Fibroblast of lung (primary cell): ENCODE results near the gene COA1. TPM values are rescaled to one million over a fixed set of nuclear protein-coding genes. Genes with fewer than 3 reads are reported as not detected.

ENCODE experiments used
- DNase-seq, 2 donors: peaks; one replicate each; pipeline versions ENCODE4 v3.0.0 to v3.0.0-alpha.2; 2010; ENCODE audit warnings: low read depth in 2 of 2
- H2AFZ ChIP-seq: 2 replicates; pipeline ENCODE4 v1.5.1; 2012; ENCODE audit warnings: low read length, control low read depth, inconsistent platforms
- H3K27ac ChIP-seq: 2 replicates; pipeline ENCODE4 v1.5.1; 2011; ENCODE audit warnings: low read length, control low read depth; ENCODE audit not compliant: insufficient read depth
- H3K27me3 ChIP-seq: 2 replicates; pipeline ENCODE4 v1.5.1; 2011; ENCODE audit warnings: mild to moderate bottlenecking, low read length; ENCODE audit not compliant: control insufficient read depth, insufficient read depth
- H3K36me3 ChIP-seq: 2 replicates; pipeline ENCODE4 v1.5.1; 2011; ENCODE audit warnings: low read length; ENCODE audit not compliant: control insufficient read depth, insufficient read depth
- H3K4me1 ChIP-seq: 2 replicates; pipeline ENCODE4 v1.5.1; 2011; ENCODE audit warnings: low read length; ENCODE audit not compliant: control insufficient read depth, insufficient read depth; ENCODE audit errors: extremely low read depth
- H3K4me2 ChIP-seq: 2 replicates; pipeline ENCODE4 v1.5.1; 2011; ENCODE audit warnings: low read length, control low read depth; ENCODE audit not compliant: insufficient read depth; ENCODE audit errors: extremely low read depth
- H3K4me3 ChIP-seq, 4 experiments: fragments of 200-600 bp in 1 of 4; sonication (generic) in 1 of 4; replicated peaks in 1 of 4; 2 replicates each; pipeline ENCODE4 v1.5.1; 2011 to 2016; ENCODE audit warnings: low read length in 4 of 4, low read depth in 3 of 4, mild to moderate bottlenecking in 3 of 4, control low read depth in 2 of 4, inconsistent platforms in 1 of 4, mixed read lengths in 1 of 4; ENCODE audit not compliant: insufficient read depth in 1 of 4; ENCODE audit errors: control extremely low read depth in 1 of 4
- H3K79me2 ChIP-seq: 2 replicates; pipeline ENCODE4 v1.5.1; 2012; ENCODE audit warnings: mild to moderate bottlenecking, low read length, inconsistent platforms; ENCODE audit not compliant: control insufficient read depth, insufficient read depth
- H3K9ac ChIP-seq: 2 replicates; pipeline ENCODE4 v1.5.1; 2011; ENCODE audit warnings: mild to moderate bottlenecking, low read length, control low read depth; ENCODE audit not compliant: insufficient read depth
- H3K9me3 ChIP-seq: 2 replicates; pipeline ENCODE4 v1.5.1; 2012; ENCODE audit warnings: low read depth, low read length; ENCODE audit not compliant: control insufficient read depth, insufficient read depth
- H4K20me1 ChIP-seq: 2 replicates; pipeline ENCODE4 v1.5.1; 2011; ENCODE audit warnings: low read length; ENCODE audit not compliant: control insufficient read depth, insufficient read depth; ENCODE audit errors: extremely low read depth
- CTCF ChIP-seq, 2 donors: IDR thresholded peaks in 1 of 2; conservative IDR thresholded peaks in 1 of 2; 1 replicate in 1 of 2; 2 replicates in 1 of 2; pipeline ENCODE4 v1.5.1; 2011 to 2012; ENCODE audit warnings: low read length in 2 of 2, control low read depth in 1 of 2, inconsistent platforms in 1 of 2, low read depth in 1 of 2, mild to moderate bottlenecking in 1 of 2
- EZH2 ChIP-seq: IDR thresholded peaks from 2 replicates; pipeline ENCODE4 v1.5.1; 2012; ENCODE audit warnings: low read length, control low read depth, mild to moderate bottlenecking; ENCODE audit errors: missing control alignments
- polyA plus RNA-seq, 2 donors: library from polyadenylated mRNA; depleted of rRNA in 1 of 2; stranded (reverse) in 1 of 2; unstranded in 1 of 2; fragments of >200 nt; gene quantifications; 2 replicates each; pipeline ENCODE4 v1.2.1, GENCODE V29; 2011 to 2012; ENCODE audit warnings: missing spikeins in 1 of 2
- total RNA-seq: library from RNA; depleted of rRNA; stranded (reverse); fragments of >200 nt; gene quantifications from 2 replicates; pipeline ENCODE4 v1.2.1, GENCODE V29; 2014

Gene COA1
- total and polyA plus RNA-seq, 2 donors (not counting 1 experiment from before 2014, with no cell fraction given): 28.8 to 39.6 TPM

DNA sequence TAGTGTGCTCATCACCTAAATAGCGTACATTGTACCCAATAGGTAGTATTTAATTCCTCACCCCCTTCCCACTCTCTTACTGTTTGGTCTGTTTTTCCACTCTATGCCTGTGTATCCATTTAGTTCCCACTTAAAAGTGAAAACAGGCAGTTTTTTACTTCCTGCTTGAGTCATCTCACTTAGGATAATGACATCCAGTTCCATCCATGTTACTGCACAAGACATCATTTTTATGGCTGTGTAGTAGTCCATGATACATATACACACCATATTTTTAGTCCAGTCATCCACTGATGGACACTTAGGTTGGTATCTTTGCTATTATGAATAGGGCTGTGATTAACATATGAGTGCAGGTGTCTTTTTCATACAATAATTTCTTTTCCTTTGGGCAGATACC, 136.3 kb downstream of the COA1 start:
- Histone ChIP-seq H3K27me3 (no peaks in the 10 kb centered on the region), H3K9me3 (no peaks in the 10 kb centered on the region), H2AFZ (no peak overlapping the region), H3K9ac (no peak overlapping the region), H3K4me3 (no peak overlapping the region), H3K79me2 (peaks cover 92% of the 10 kb centered on the region), H3K4me1 (peaks cover 6% of the 10 kb centered on the region), H3K4me2 (no peak overlapping the region), H4K20me1 (peaks cover 9% of the 10 kb centered on the region), H3K36me3 (peaks cover 3% of the 10 kb centered on the region), H3K27ac (no peak overlapping the region)
- DNase-seq: no peak
- TF ChIP-seq EZH2 (no peak), CTCF (conservative IDR thresholded peaks at IDR 0.05 in 1 of 2, IDR thresholded peaks at IDR 0.05 in 1 of 2; ENCODE audit: low read depth in 1 of 2, low read length in 2 of 2) (no peak)

GRCh38 chr7:43592326-43592725, 137.0 kb downstream of the COA1 start:
- Histone ChIP-seq H3K36me3 (peaks cover 1% of the 10 kb centered on the region), H3K9ac (no peak overlapping the region), H3K9me3 (no peaks in the 10 kb centered on the region), H3K27ac (no peak overlapping the region), H3K27me3 (no peaks in the 10 kb centered on the region), H3K4me1 (peaks cover 6% of the 10 kb centered on the region), H3K4me2 (no peak overlapping the region), H2AFZ (no peak overlapping the region), H3K79me2 (peaks cover 97% of the 10 kb centered on the region), H4K20me1 (peaks cover 11% of the 10 kb centered on the region), H3K4me3 (no peak overlapping the region)
- TF ChIP-seq EZH2 (no peak), CTCF (conservative IDR thresholded peaks at IDR 0.05 in 1 of 2, IDR thresholded peaks at IDR 0.05 in 1 of 2; ENCODE audit: low read depth in 1 of 2, low read length in 2 of 2) (no peak)
- DNase-seq: no peak

GRCh38 chr7:43591558-43592180, 137.7 kb downstream of the COA1 start:
- Histone ChIP-seq H3K27ac (peak overlapping the region; percentile 9), H3K4me3 (no peak overlapping the region), H4K20me1 (peaks cover 12% of the 10 kb centered on the region), H2AFZ (no peak overlapping the region), H3K79me2 (peaks cover 98% of the 10 kb centered on the region), H3K36me3 (no peaks in the 10 kb centered on the region), H3K4me2 (peak overlapping the region; percentile 57), H3K4me1 (peaks cover 6% of the 10 kb centered on the region), H3K27me3 (no peaks in the 10 kb centered on the region), H3K9ac (no peak overlapping the region), H3K9me3 (no peaks in the 10 kb centered on the region)
- TF ChIP-seq EZH2: no peak
- TF ChIP-seq CTCF (conservative IDR thresholded peaks at IDR 0.05 in 1 of 2, IDR thresholded peaks at IDR 0.05 in 1 of 2; ENCODE audit: low read depth in 1 of 2, low read length in 2 of 2): no peak
- peak in 1 of 2 donors; percentile 64 for DNase-seq
